IPS-11a (cell line): ENCODE measurements around the gene LSM7.

Source experiments
- H3K4me3 ChIP-seq: one replicate; pipeline ENCODE4 v1.5.1; 2013; ENCODE audit warnings: low read depth, low read length, control low read depth

The LSM7 gene

DNA sequence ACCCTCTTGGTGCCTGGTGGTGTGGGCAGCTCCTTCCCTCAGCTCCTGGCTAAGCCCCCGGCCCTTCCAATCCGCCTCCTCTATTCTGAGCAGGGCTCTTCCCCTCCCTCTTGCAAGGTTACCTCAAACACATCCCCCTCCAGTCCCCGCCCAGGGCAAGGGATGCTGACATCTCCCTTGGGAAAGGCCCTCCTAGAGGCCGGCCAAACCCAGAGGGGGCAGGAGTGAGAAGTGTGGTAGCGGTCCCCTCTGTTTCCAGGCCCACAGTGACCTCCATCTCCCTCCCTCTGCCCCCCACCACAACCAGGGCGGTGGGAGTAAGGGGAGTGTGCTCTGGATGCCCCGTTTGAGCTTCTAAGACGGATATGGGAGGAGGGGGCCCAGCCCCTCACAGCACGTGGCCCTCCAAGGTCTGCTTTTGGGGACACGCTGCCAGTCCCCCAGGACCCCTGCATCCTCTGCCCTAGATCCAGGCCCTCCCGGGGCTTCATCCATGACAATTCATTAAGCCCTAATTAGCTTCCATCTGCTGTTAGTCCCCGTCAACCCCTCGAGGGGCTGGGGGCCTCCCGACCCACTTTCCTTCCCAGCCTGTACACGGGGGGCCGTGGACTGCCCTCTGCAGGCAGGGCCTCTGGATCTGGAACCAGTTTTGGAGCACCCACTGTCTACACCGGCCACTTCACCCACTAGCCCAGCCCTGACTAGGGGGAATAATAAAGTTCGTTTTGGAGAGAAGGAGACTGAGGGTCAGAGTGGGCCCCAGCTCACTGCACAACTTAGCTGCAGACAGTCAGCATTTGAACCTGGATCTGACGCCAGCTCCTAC is 22.7 kb downstream of the LSM7 start:
- H3K4me3 ChIP-seq, result no peak overlapping the region

DNA sequence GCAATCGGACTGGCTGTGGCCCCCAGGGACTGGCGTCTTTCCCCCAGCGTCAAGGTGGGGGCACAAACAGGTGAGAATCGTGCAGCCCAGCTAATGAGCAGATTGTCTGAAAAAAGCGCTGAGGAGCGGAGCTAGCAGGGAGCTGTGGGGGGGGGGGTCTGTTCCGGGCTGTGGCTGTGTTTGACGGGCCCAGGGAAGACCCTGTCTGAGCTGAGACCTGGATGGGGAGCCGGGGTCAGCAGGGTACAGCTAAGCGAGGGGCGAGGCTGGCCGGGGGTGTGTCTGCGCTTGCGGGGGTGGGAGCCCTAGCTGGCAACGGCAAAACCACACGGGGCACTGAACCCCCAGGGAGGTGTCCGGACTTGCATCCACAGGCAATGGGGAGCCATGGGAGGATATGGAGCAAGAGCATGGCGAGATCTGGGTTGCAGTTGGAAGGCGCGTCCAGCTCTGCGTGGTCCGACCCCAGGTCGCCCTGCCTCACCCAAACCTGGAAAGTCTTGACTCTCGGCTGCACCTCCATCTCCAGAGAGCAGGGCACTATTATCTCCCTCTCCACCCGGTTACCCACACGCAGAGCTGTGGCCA is 25.1 kb downstream of the LSM7 start:
- no peak overlapping the region for H3K4me3 ChIP-seq

DNA sequence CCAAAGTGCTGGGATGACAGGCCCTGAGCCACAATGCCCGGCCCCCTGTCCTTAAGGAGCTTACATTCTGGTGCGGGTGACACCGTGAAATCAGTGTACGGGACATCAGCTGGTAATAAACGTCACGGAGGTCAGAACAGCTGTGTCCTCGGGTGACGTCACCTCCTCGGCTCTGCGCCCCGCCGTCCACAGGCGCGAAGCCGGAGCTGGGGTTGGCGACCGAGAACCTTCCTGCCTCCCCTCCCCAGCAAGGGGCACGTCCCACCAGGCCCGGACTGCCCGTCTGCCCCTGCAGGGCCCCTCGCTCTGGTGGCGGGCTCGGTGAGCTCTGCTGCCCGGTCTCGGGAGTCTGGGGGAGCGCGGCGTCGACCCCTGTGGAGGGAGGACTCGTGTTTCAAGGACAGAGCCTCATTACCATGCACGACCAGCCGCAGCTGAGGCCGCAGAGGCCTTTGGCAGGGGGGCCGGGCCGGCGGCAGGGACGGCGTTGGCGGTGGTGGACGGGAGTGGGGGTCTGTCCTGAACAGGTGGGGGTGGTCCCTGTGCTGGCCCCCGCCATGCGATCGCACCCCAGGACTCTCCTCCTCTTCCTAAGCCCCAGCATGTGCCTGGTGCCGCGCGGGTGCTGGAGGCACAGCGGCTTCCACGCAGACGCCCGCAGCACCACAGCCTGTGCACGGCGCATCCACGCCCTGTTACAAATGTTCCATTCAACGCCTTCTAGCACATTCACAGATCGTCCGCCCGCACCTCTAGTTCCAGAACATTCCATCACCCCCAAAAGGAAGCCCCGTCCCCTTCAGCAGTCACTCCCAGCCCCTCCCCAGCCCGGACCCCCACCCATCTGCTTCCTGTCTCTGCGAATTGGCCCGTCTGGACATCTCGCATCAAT is 25.8 kb downstream of the LSM7 start:
- H3K4me3 ChIP-seq, result no peak overlapping the region

DNA sequence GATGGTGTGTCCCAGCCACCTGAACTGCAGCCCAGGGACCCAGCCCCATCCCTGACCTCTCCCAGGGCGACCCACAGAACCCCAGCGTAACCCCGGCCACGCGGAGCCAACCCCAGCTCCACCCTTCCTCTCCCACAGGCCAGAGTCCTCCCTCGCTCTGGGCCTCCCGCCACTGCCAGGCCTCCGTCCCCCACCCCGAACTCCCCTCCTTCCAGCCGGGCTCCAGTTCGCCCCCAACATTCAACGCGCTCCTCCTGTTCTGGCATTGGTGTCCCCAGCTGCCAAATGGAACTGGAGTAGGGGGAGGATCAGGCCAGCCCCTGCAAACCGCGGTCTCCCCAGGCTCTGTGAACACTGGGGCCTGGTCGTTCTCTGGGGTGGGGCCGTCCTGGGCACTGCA is 27.9 kb downstream of the LSM7 start:
- no peak overlapping the region for H3K4me3 ChIP-seq

DNA sequence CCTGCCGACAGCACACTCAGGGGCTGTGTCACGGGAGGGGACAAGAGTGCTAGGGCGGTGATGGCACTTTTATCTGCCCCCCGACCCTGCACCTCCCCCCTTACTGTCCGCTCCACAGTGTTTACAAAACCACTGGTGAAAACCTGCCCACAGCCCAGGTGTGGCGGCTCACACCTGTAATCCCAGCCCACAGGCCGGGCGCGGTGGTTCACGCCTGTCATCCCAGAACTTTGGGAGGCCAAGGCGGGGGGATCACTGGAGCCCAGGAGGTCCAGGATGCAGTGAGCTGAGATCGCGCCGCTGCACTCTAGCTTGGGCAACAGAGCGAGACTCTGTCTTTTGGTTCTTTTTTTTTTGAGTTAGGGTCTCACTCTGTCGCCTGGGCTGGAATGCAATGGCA is 32.2 kb downstream of the LSM7 start:
- no peak overlapping the region for H3K4me3 ChIP-seq

DNA sequence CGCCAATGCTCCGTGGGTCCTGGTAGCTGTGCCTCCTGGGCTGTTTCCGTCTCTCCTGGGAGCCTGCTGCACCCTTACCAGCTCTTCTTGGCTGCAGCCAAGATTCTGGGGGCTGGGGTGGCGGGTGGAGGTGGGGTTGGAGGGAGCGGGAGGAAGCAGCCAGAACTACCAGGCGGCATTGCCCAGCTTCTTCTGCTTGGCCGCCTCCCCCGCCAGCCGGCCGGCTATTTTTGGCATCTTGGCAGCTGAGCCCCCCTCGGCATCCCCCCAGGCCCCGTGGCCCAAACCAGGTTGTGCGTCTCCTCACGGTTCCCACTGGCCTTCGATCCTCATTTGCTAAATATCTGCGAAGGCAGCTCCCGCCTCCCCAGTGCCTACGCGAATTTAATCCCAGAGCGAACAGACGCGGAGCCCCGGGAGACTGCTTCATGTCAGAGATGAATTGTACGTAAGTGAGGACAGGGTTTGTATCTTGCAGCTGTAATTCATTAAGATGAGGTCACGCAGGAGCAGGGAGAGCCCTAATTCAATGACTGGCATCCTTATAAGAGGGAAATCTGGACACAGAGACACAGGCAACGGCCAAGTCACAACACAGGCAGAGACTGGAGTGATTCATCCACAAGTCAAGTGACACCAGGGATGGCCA is 33.6 kb downstream of the LSM7 start:
- H3K4me3 ChIP-seq, result no peak overlapping the region

DNA sequence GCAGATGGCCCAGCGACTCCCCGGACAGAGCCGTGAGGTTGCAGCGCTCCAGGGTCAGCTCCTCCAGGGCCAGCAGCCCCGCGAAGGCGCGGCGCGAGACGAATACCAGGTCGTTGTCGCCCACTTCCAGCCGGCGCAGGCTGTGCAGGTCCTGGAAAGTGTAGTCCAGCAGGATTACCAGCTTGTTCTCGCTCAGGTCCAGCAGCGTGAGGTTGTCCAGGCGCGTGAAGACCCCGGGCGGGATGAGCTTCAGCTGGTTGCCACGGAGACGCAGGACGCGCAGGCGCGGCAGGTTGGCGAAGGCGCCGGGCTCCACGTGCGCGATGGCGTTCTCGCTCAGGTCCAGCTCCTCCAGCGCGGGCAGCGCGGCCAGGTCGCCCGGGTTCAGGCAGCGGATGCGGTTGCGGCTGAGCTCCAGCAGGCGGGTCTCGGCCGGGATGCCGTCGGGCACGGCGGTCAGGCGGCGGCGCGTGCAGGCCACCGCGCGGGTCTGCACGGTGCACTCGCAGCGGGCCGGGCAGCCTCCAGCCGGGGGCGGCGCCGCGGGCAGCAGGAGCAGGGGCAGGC is 37.1 kb downstream of the LSM7 start:
- H3K4me3 ChIP-seq, result no peak overlapping the region

DNA sequence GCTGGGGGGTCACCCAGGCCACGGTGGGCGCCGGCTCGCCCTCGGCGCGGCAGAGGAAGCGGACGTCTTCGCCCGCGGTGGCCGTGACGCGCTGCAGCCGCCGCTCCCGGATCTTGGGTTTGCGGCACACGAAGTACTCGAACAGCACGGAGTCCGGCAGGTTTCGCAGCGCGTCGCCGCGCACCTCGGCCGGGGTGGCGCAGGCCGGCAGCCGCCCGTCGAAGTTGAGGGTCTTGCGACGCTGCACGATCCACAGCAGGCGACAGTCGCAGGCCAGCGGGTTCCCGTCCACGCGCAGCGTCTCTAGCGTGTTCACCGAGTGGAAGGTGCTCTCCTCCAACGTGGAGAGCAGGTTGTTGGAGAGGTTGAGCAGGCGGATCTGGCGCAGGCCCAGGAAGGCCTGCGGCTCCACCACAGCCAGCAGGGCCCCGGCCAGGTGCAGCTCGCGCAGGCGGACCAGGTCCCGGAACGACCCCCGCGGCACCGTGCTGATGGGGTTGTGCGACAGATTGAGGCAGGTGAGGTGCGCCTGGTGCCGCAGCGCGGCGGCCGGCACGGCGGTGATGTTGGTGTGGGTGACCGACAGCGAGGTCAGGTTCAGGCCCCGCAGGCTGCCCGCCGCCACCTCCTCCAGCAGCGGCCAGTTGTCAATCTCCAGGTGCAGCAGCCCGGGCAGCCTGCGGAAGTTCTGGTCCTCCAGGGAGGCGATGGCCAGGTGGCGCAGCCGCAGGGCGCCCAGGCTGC is 37.8 kb downstream of the LSM7 start:
- H3K4me3 ChIP-seq, result no peak overlapping the region

DNA sequence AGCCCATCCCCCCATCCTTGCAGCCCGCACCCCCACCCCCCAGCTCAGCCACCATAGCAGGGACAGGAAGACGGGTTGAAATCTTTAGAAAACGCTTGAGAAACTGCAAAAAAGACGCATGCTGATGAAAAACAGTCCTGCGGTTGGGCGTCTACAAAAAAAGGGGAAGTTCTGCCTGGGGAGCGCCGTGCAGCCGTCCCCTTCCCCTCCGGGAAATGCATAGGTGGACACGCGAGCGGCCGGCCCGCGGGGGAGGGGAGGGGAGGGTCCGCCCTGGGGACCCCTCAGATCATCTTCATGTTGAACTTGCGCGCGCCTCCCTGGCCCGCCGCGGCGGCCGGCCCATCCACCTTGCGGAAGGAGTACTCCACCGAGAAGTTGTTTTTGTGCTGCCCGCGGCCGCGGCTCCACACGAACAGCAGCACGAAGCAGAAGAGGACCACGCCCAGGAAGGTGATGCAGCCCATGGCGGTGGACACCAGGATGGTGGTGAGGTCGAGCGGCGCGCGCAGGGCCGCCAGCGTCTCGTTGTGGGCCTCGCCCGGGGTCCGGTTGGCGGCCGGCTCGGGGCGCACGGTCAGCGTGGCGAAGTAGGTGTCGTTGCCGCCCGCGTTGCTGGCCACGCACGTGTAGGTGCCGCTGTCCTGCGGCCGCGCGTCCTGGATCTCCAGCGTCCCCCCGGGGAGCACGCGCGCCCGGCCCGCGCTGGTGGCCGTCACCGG is 38.5 kb downstream of the LSM7 start:
- peak overlapping the region; percentile 13 for H3K4me3 ChIP-seq

DNA sequence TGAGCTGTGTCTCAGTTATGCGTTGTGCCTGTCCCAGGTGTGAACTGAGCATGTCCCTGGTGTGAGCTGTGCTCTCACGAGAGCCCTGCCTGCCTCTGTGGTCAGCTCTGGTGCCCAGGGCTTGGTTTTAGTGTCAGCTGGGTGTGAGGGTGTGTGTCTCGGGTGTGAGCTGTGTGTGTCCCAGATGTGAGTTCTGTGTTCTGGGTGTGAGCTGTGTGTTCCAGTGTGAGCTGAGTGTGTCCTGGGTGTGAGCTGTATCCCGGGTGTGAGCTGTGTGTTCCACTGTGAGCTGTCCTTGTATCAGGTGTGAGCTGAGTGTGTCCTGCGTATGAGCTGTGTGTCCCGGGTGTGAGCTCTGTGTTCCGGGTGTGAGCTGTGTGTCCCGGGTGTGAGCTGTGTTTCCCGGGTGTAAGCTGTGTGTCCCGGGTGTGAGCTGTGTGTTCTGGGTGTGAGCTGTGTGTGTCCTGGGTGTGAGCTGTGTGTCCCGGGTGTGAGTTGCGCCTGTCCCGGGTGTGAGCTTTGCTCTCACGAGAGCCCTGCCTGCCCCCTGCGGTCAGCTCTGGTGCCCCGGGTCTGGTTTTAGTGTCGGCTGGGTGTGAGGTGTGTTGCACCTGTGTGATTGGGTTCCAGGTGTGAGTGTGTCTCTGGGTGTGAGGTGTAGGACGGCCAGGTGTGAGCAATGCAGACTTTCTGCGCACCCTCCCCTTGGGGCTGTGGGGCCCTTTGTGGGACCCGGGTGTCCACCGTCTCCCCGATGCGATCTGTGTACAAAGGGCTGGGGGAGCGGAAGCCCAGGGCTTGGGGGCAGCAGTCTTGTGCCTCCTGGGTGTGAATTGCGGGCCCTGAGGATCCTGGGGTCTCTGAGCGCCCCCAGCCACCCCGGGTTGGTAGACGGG is 39.3 kb downstream of the LSM7 start:
- no peak overlapping the region for H3K4me3 ChIP-seq

DNA sequence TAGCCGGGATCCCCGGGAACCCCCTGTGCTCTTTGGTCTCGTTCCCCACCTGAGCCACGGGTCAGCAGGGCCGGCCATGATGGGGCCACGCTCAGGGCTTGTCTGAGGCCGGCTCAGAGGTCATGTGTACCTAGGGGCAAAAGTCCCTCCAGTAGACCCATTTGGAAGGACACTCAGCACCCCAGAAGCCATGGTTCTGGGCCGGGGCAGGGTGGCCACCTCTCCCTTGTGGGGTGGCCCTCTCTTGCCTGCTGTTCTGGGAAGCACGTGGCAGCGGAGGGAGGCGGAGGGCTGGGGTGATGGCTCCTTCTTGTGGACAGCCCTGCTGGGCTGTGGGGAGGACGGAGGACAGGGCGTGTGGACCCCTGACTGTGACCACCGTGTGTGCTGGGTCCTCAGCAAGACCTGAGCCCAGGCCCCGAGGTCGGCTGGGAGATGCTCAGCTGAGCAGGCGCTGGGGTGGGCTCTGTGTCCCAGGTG is 40.0 kb downstream of the LSM7 start:
- no peak overlapping the region for H3K4me3 ChIP-seq

DNA sequence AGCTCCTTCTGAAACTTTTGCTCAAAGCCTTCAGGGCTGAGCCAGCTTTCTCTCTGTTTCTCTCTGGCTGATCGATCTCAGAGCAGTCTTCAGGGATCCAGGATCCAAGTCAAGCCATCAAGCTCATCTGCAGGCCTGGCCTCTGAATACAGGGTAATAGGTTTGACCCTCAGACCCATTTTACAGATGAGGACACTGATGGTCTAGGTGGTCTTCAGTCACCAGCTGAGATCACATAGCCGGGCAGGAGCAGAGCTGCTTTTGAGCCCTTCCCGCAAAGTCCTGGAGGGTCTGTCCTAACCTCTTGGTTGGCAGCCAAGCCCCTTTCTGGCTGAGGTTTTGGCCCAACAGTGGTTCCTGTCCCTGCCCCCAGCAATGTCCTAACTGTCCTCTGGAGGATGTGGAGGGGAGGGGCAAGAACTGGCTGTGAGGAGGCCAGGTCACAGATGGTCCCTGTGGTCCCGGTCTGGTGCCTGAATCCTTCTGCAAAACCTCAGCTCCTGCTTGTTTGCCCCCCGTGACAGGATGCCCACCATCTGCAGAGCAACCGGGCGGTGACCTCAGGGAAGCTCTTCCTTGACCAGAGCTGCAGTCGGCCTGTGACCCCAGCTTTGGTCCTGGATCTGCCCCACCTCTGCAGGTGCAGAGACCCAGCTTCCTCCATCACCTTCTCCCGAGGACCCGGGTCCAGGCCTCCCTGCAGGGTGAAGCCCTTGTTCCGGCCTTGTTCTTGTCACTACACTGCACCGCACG is 40.6 kb downstream of the LSM7 start:
- H3K4me3 ChIP-seq, result no peak overlapping the region

DNA sequence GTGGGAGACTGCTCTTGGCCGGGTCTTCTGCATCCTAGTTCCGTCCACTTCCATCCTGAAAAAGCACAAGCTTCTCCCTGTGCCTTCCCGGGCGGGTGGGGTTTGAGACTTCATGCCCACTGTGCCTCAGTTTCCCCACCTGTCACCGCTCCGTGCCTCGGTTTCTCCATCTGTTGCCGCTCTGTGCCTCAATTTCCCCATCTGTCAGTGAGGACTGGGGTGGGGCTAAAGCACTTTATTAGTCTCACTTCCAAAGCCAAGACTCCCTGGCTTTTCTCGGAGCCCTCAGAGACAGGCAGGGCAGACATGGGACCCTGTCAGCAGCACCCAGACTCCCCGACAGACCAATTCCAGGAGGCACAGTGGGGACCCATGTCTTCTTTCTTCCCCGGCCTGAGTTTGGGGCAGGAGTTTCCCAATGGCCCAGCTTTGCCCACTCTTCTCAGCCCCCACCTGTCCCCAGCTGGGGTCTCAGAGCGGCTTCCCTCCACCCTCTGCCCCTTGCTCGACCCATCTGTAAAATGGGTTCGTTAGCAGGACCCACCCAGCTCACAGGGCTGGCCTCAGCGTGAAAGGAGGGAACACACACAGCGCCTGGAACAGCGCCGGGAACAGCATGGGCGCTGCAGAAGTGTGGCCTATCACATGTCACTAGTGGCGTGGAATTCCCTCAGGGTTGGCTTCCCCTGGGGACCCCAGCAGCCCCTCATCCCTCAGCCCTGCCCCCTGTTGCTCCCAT is 41.8 kb downstream of the LSM7 start:
- H3K4me3 ChIP-seq, result no peak overlapping the region

DNA sequence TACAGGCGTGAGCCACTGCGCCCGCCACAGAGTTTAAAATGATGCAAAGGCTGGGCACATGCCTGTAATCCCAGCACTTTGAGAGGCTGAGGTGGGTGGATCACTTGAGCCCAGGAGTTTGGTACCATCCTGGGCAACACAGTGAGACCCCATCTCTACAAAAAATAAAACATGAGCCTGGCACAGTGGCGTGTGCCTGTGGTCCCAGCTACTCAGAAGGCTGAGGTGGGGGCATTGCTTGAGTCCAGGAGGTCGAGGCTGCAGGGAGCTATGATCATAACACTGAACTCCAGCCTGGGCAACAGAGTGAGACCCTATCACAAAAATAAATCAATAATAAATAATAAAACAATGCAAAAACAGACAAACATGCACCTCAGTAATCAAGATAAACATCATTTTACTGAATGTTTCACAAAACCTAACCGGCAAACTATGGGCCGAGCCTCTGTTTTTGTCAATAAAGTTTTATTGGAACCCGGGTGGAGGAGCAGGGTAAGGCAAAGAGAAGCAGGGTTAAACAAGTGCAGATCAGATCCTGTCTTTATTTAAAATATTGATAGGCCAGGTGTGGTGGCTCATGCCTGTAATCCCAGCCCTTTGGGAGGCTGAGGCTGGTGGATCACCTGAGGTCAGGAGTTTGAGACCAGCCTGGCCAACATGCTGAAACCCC is 44.4 kb downstream of the LSM7 start:
- H3K4me3 ChIP-seq, result no peak overlapping the region

DNA sequence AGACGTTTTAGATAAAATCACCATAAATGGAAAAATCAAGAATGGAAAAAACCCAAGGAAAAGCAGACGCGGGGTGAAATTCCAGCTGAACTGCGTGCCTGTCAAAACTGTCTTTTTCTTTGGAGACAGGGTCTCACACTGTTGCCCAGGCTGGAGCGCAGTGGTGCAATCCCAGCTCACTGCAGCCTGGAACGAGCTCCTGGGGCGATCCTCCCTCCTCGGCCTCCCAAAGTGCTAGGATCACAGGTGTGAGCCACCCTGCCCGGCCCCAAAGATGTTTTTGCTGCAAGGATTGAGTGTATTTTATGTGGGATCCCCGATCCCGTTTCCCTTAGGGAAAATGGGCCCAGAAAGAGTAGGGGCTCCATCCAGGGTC is 45.5 kb downstream of the LSM7 start:
- peak overlapping the region; percentile 30 for H3K4me3 ChIP-seq

DNA sequence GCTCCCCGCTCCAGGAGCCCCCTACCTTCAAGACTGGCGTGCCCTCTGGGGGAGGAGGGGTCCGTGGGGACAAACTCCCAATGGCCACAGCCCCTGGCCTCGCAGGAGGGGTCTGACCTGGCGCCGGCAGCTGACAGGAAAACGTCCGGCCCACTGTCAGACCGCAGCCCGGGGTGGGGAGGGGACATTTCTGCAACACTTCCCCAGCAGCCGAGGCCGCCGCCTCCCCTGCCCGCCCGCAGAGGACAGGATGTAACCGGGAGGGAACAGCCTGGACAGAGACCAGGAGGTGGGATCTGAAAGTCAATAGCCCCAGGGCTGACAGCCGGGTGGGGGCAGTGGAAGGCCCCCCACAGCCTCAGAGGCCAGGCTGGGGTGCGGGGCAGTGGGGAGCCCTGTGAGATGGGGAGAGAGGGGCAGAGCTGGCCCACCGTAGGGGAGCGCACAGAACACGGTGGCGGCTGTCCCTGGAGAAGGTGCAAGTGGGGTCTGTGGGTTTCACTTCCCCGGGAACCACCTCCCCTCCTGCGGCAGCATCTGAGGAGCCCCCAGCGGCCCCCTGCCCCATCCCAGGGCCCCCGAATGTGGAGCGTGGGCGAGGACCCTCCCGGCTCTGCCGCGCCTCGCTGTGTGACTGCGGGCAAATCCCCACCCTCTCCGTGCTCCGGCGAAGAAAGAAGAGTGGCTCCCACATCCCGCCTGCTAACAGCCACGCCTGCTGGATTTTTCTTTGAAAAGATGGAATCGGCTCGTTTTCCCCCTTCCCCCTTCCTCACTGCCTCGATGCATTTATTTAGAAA is 46.1 kb downstream of the LSM7 start, which contains the start of gene PEAK3:
Gene PEAK3, minus strand, starts transcription at position 114 of the 800 bp plus-strand sequence. CDS start 1,244 bp downstream, outside the sequence.
- peak within 1 kb of the TSS; percentile 30 for H3K4me3 ChIP-seq
